SK-N-SH treated with all-trans-retinoic acid at 6 μM for 48 hours (cell line): Measurements from ENCODE around the gene WRAP73.

ENCODE experiments used
- ATAC-seq: fragments of 200-7000 bp; cut with Tn5 transposase; 3 replicates; pipeline ENCODE4 v1.9.1; 2020; ENCODE audit warnings: mild to moderate bottlenecking, moderate library complexity
- ARNTL ChIP-seq: fragments of 450-650 bp; formaldehyde crosslinking; IDR thresholded peaks from 2 replicates; pipeline ENCODE4 v1.5.0; 2020; ENCODE audit warnings: low read depth, mild to moderate bottlenecking, moderate library complexity, borderline replicate concordance
- BACH2 ChIP-seq: fragments of 250-450 bp; sonication (Bioruptor Pico); IDR thresholded peaks from 2 replicates; pipeline ENCODE4 v1.9.0; 2021; ENCODE audit warnings: mild to moderate bottlenecking, borderline replicate concordance
- CSDC2 ChIP-seq: fragments of 250-450 bp; sonication (Bioruptor Pico); IDR thresholded peaks from 2 replicates; pipeline ENCODE4 v1.5.0; 2020; ENCODE audit warnings: mild to moderate bottlenecking, moderate library complexity
- ESRRG ChIP-seq: fragments of 250-450 bp; sonication (Bioruptor Pico); IDR thresholded peaks from 2 replicates; pipeline ENCODE4 v1.6.1; 2021; ENCODE audit warnings: mild to moderate bottlenecking
- GLIS3 ChIP-seq: fragments of 250-450 bp; sonication (Bioruptor Pico); IDR thresholded peaks from 2 replicates; pipeline ENCODE4 v1.5.0; 2020; ENCODE audit warnings: mild to moderate bottlenecking, moderate library complexity
- OSR1 ChIP-seq: fragments of 250-450 bp; sonication (Bioruptor Pico); IDR thresholded peaks from 2 replicates; pipeline ENCODE4 v1.8.0; 2022; ENCODE audit warnings: moderate library complexity, mild to moderate bottlenecking, inconsistent platforms
- PPARA ChIP-seq: fragments of 250-450 bp; sonication (Bioruptor Pico); IDR thresholded peaks from 2 replicates; pipeline ENCODE4 v1.5.0; 2020; ENCODE audit warnings: mild to moderate bottlenecking, borderline replicate concordance
- RARB ChIP-seq: fragments of 250-450 bp; sonication (Bioruptor Pico); IDR thresholded peaks from 2 replicates; pipeline ENCODE4 v1.8.0; 2021; ENCODE audit warnings: mild to moderate bottlenecking, moderate library complexity
- SNAI2 ChIP-seq: fragments of 250-450 bp; sonication (Bioruptor Pico); IDR thresholded peaks from 2 replicates; pipeline ENCODE4 v1.5.0; 2020; ENCODE audit warnings: mild to moderate bottlenecking, moderate library complexity
- TCF4 ChIP-seq: fragments of 250-450 bp; sonication (Bioruptor Pico); IDR thresholded peaks from 2 replicates; pipeline ENCODE4 v1.8.0; 2021; ENCODE audit warnings: mild to moderate bottlenecking, moderate library complexity, borderline replicate concordance
- TOX ChIP-seq: fragments of 250-450 bp; sonication (Bioruptor Pico); IDR thresholded peaks from 2 replicates; pipeline ENCODE4 v1.8.0; 2021; ENCODE audit warnings: mild to moderate bottlenecking, moderate library complexity, borderline replicate concordance
- ZC3H10 ChIP-seq: fragments of 250-450 bp; sonication (Bioruptor Pico); IDR thresholded peaks from 2 replicates; pipeline ENCODE4 v1.5.1; 2021; ENCODE audit warnings: mild to moderate bottlenecking, moderate library complexity
- ZFP3 ChIP-seq: fragments of 250-450 bp; sonication (Bioruptor Pico); IDR thresholded peaks from 2 replicates; pipeline ENCODE4 v1.5.0; 2020; ENCODE audit warnings: mild to moderate bottlenecking, moderate library complexity
- ZFP30 ChIP-seq: fragments of 450-650 bp; formaldehyde crosslinking; IDR thresholded peaks from 2 replicates; pipeline ENCODE4 v1.5.0; 2022; ENCODE audit warnings: mild to moderate bottlenecking, moderate library complexity
- ZNF565 ChIP-seq: fragments of 450-650 bp; formaldehyde crosslinking; conservative IDR thresholded peaks from 2 replicates; pipeline ENCODE4 v1.5.0; 2020; ENCODE audit warnings: low read depth, mild to moderate bottlenecking, moderate library complexity
- TF ChIP-seq, protein P1 (sequence below): fragments of 250-450 bp; sonication (Bioruptor Pico); IDR thresholded peaks from 2 replicates; pipeline ENCODE4 v1.5.1; 2020; ENCODE audit warnings: low read depth, mild to moderate bottlenecking, moderate library complexity
- TF ChIP-seq, protein P2 (sequence below): fragments of 250-450 bp; sonication (Bioruptor Pico); IDR thresholded peaks from 2 replicates; pipeline ENCODE4 v1.8.0; 2021; ENCODE audit warnings: low read depth, mild to moderate bottlenecking, moderate library complexity, borderline replicate concordance
- TF ChIP-seq, protein P3 (sequence below): fragments of 250-450 bp; sonication (Bioruptor Pico); IDR thresholded peaks from 2 replicates; pipeline ENCODE4 v1.5.0; 2020; ENCODE audit warnings: mild to moderate bottlenecking, moderate library complexity

The WRAP73 gene

DNA sequence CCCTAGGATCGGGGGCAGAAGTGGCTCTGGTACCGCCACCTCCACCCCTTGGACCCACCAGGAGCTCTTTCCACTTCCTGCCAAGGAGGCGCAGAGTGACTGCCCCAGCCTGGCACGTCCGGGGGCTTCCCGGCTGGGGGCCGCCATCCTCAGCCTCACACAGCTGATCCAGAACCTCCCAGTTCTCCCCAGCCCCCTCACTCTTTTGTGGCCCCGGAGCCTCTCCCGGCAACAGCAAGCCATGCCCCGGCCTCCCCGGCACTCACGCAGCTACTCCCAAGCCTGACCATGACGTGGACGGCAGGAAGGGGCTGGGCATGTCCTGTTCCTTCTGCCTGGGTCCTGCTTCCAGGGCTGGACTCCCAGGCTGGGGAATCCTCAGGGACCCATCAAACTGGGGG is 19.5 kb upstream of the WRAP73 start (continued):
- no peak for TF ChIP-seq ZNF565 (CRISPR knock-in tag)
- TF ChIP-seq BACH2 (CRISPR knock-in tag): no peak
- no peak for TF ChIP-seq ZFP3 (CRISPR knock-in tag)

DNA sequence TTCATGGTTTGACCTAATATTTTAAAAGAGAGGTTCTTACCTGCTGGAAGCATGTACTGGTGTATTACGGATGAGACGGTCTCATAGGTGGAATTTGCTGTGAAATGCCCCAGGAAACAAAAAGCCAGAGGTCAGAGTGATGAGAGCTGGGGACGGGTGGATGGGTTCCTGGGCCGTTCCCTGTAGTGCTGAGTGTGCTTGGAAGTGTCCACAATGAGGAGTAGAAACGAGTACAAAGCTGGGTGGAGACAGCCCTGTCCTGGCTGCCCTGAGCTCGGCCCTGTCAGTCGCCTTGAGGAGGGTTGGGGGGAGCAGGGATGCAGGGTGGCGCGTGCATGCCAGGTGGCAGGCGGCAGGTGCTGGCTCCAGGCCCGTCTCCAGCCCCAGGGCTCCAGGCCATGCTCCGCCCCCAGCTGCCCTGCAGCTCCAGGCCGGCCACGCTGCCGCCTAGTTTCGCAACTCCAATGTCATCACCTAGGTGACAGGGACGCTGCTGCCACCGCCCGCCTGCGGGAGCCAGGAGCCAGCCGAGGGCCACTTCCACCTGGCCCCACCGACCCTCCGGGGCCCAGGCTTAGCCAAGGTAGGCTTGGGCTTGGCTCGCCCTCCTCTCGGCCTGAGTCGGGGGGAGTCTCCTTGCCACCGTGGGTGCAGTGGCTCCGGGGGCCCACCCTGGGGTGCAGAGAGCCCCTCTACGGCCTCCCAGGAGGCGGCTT is 18.8 kb upstream of the WRAP73 start:
- TF ChIP-seq ZNF565 (CRISPR knock-in tag) (no peak), CSDC2 (CRISPR knock-in tag) (no peak), GLIS3 (CRISPR knock-in tag) (no peak), RARB (CRISPR knock-in tag) (no peak), ESRRG (CRISPR knock-in tag) (no peak), OSR1 (CRISPR knock-in tag) (no peak), TCF4 (no peak), ZC3H10 (CRISPR knock-in tag) (no peak), ARNTL (CRISPR knock-in tag) (no peak), SNAI2 (CRISPR knock-in tag) (no peak), TOX (no peak), ZFP30 (no peak)
- TF ChIP-seq, protein P1, sequence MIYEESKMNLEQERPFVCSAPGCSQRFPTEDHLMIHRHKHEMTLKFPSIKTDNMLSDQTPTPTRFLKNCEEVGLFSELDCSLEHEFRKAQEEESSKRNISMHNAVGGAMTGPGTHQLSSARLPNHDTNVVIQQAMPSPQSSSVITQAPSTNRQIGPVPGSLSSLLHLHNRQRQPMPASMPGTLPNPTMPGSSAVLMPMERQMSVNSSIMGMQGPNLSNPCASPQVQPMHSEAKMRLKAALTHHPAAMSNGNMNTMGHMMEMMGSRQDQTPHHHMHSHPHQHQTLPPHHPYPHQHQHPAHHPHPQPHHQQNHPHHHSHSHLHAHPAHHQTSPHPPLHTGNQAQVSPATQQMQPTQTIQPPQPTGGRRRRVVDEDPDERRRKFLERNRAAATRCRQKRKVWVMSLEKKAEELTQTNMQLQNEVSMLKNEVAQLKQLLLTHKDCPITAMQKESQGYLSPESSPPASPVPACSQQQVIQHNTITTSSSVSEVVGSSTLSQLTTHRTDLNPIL (CRISPR knock-in tag): no peak
- no peak; the same call in 2 of the 3 replicates for ATAC-seq

DNA sequence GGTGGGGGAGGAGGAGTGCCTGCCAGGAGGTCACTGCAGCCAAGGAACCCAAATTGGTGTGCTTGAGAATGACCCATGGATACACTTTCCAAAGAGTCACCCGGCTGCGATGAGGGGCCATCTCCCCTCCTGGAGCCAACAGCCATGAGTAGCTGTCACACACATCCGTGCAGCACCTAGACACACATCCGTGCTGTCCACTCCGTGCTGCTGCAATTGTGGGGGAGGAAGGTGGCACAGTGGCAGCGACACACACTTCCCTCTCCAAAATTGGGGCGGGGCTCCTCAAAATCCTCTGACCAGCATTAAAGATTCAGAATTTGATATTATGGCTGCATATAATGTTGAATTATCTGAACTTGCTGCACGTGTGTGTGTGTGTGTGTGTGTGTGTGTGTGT is 18.2 kb upstream of the WRAP73 start:
- TF ChIP-seq, protein P2, sequence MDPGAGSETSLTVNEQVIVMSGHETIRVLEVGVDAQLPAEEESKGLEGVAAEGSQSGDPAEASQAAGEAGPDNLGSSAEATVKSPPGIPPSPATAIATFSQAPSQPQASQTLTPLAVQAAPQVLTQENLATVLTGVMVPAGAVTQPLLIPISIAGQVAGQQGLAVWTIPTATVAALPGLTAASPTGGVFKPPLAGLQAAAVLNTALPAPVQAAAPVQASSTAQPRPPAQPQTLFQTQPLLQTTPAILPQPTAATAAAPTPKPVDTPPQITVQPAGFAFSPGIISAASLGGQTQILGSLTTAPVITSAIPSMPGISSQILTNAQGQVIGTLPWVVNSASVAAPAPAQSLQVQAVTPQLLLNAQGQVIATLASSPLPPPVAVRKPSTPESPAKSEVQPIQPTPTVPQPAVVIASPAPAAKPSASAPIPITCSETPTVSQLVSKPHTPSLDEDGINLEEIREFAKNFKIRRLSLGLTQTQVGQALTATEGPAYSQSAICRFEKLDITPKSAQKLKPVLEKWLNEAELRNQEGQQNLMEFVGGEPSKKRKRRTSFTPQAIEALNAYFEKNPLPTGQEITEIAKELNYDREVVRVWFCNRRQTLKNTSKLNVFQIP (CRISPR knock-in tag): no peak
- TF ChIP-seq GLIS3 (CRISPR knock-in tag) (no peak), ZFP30 (no peak)
- TF ChIP-seq, protein P1 (CRISPR knock-in tag): no peak
- TF ChIP-seq, all 23 proteins: peak for 0
- ATAC-seq: no peak

DNA sequence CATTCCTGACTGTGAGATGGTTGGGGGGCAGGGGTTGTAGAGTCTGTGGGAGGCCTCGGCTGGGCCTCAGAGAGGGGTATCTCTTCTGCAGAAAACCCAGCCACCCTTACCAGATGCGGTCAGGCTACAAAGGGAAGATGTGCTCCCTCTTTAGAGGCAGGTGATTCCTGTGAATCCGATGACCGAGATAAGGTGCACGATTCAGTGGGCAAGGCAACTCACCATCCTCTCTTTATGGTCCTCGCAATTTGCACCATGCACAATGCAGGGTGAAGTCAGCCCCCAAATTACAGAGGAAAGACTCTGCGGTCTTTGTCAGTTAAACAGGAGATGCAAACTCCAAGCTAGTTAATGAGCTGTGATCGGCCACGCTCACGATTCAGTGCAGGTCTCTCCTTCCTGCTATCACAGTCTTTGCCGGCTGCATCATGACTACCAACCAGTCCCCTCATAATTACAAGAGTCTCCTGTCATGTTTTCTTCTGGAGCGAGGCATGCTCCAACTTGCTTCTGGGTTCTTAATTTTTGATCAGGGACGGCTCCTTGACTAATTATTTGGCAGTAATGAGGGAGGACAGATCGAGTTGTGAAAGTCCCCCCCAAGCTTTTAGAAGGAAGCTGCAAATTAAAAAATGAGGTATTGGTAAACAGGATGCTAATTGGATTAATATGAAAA is 14.9 kb upstream of the WRAP73 start:
- TF ChIP-seq ARNTL (CRISPR knock-in tag) (no peak), CSDC2 (CRISPR knock-in tag) (no peak), BACH2 (CRISPR knock-in tag) (no peak), ZNF565 (CRISPR knock-in tag) (no peak), PPARA (CRISPR knock-in tag) (no peak), GLIS3 (CRISPR knock-in tag) (no peak), RARB (CRISPR knock-in tag) (no peak), OSR1 (CRISPR knock-in tag) (no peak), SNAI2 (CRISPR knock-in tag) (no peak)
- TF ChIP-seq, protein P3, sequence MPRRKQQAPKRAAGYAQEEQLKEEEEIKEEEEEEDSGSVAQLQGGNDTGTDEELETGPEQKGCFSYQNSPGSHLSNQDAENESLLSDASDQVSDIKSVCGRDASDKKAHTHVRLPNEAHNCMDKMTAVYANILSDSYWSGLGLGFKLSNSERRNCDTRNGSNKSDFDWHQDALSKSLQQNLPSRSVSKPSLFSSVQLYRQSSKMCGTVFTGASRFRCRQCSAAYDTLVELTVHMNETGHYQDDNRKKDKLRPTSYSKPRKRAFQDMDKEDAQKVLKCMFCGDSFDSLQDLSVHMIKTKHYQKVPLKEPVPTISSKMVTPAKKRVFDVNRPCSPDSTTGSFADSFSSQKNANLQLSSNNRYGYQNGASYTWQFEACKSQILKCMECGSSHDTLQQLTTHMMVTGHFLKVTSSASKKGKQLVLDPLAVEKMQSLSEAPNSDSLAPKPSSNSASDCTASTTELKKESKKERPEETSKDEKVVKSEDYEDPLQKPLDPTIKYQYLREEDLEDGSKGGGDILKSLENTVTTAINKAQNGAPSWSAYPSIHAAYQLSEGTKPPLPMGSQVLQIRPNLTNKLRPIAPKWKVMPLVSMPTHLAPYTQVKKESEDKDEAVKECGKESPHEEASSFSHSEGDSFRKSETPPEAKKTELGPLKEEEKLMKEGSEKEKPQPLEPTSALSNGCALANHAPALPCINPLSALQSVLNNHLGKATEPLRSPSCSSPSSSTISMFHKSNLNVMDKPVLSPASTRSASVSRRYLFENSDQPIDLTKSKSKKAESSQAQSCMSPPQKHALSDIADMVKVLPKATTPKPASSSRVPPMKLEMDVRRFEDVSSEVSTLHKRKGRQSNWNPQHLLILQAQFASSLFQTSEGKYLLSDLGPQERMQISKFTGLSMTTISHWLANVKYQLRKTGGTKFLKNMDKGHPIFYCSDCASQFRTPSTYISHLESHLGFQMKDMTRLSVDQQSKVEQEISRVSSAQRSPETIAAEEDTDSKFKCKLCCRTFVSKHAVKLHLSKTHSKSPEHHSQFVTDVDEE: no peak
- TF ChIP-seq, protein P1 (CRISPR knock-in tag): no peak
- TF ChIP-seq, all 23 proteins: peak for 0
- ATAC-seq: no peak
